ENCODE results near the gene SORL1. TPM values are rescaled to one million over a fixed set of nuclear protein-coding genes. Genes with fewer than 3 reads are reported as not detected.
"Not testable (repeated sequence)": the region's sequence is repeated elsewhere in the genome, so short reads cannot be mapped to it uniquely, and the experiment has no call there.

SORL1 gene
- total and polyA plus RNA-seq, 2 donors from 2014 or later = 15.2 to 74.2 TPM

- FAIRE-seq (no peak), DNase-seq (peak in 2 of 5 donors; percentile 33 to 41)
- no peak overlapping the region for H3K4me3 ChIP-seq (ENCODE audit: low read length in 3 of 3)
- H3K9ac ChIP-seq (ENCODE audit: low read length in 3 of 3) = no peak overlapping the region
- H3K27ac ChIP-seq (ENCODE audit: low read depth in 2 of 2, low read length in 2 of 2) = no peak overlapping the region
- intact Hi-C loops (cut with DNase I) = no loop called here
- peaks cover 0 to 13% (median 6%) of the 10 kb centered on the region in 3 donors for H3K4me1 ChIP-seq (ENCODE audit: control insufficient read depth in 2 of 3, insufficient read depth in 2 of 3, low read depth in 1 of 3, low read length in 3 of 3)
- no peaks in the 10 kb centered on the region for H3K9me3 ChIP-seq (ENCODE audit: control insufficient read depth in 2 of 3, insufficient read depth in 1 of 3, low read length in 3 of 3)
- H3K36me3 ChIP-seq (ENCODE audit: control insufficient read depth in 2 of 3, insufficient read depth in 3 of 3, low read length in 3 of 3) = peaks cover 0 to 5% (median 3%) of the 10 kb centered on the region in 3 donors
- H3K27me3 ChIP-seq (ENCODE audit: control insufficient read depth, insufficient read depth, low read length) = no peaks in the 10 kb centered on the region
- TF ChIP-seq, protein P1, sequence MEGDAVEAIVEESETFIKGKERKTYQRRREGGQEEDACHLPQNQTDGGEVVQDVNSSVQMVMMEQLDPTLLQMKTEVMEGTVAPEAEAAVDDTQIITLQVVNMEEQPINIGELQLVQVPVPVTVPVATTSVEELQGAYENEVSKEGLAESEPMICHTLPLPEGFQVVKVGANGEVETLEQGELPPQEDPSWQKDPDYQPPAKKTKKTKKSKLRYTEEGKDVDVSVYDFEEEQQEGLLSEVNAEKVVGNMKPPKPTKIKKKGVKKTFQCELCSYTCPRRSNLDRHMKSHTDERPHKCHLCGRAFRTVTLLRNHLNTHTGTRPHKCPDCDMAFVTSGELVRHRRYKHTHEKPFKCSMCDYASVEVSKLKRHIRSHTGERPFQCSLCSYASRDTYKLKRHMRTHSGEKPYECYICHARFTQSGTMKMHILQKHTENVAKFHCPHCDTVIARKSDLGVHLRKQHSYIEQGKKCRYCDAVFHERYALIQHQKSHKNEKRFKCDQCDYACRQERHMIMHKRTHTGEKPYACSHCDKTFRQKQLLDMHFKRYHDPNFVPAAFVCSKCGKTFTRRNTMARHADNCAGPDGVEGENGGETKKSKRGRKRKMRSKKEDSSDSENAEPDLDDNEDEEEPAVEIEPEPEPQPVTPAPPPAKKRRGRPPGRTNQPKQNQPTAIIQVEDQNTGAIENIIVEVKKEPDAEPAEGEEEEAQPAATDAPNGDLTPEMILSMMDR (IDR thresholded peaks at IDR 0.05; ENCODE audit: borderline replicate concordance, extremely low read depth, insufficient read depth) = no peak
Measured at GRCh38 chr11:121479698-121480238, 27.7 kb downstream of the SORL1 start.

DNA sequence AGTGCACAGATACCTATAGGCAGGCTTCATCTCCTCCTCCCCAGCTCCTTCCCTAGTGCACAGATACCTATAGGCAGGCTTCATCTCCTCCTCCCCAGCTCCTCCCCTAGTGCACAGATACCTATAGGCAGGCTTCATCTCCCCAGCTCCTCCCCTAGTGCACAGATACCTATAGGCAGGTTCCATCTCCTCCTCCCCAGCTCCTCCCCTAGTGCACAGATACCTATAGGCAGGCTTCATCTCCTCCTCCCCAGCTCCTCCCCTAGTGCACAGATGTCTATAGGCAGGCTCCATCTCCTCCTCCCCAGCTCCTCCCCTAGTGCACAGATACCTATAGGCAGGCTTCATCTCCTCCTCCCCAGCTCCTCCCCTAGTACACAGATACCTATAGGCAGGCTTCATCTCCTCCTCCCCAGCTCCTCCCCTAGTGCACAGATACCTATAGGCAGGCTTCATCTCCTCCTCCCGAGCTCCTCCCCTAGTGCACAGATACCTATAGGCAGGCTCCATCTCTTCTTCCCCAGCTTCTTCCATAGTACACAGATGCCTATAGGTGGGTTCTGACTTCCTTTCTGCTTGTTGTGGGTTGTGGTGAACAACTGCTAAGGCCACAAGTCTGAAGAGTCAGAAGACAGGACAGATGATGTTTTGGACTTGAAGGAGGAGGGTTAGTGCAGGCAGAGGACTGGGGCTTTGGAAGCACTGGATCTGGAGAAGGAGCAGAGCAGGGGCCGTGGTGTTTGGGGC is 29.5 kb downstream of the SORL1 start:
- H3K4me3 ChIP-seq (ENCODE audit: low read length in 3 of 3); H3K36me3 ChIP-seq (ENCODE audit: control insufficient read depth in 2 of 3, insufficient read depth in 3 of 3, low read length in 3 of 3); intact Hi-C loops (cut with DNase I); H3K9ac ChIP-seq (ENCODE audit: low read length in 3 of 3); H3K27ac ChIP-seq (ENCODE audit: low read depth in 2 of 2, low read length in 2 of 2); H3K27me3 ChIP-seq (ENCODE audit: control insufficient read depth, insufficient read depth, low read length); FAIRE-seq; H3K9me3 ChIP-seq (ENCODE audit: control insufficient read depth in 2 of 3, insufficient read depth in 1 of 3, low read length in 3 of 3): not testable (repeated sequence)
- peaks cover 0 to 13% (median 6%) of the 10 kb centered on the region in 3 donors for H3K4me1 ChIP-seq (ENCODE audit: control insufficient read depth in 2 of 3, insufficient read depth in 2 of 3, low read depth in 1 of 3, low read length in 3 of 3)
- peak in 1 of 5 donors; percentile 12 for DNase-seq

GRCh38 chr11:121482231-121483129 is 30.4 kb downstream of the SORL1 start:
- Histone ChIP-seq H3K9ac (ENCODE audit: low read length in 3 of 3) (no peak overlapping the region), H3K27me3 (ENCODE audit: control insufficient read depth, insufficient read depth, low read length) (no peaks in the 10 kb centered on the region), H3K27ac (ENCODE audit: low read depth in 2 of 2, low read length in 2 of 2) (peak overlapping the region in 1 of 2 donors; percentile 28), H3K4me1 (ENCODE audit: control insufficient read depth in 2 of 3, insufficient read depth in 2 of 3, low read depth in 1 of 3, low read length in 3 of 3) (peaks cover 0 to 14% (median 6%) of the 10 kb centered on the region in 3 donors), H3K9me3 (ENCODE audit: control insufficient read depth in 2 of 3, insufficient read depth in 1 of 3, low read length in 3 of 3) (no peaks in the 10 kb centered on the region), H3K4me3 (ENCODE audit: low read length in 3 of 3) (no peak overlapping the region), H3K36me3 (ENCODE audit: control insufficient read depth in 2 of 3, insufficient read depth in 3 of 3, low read length in 3 of 3) (peaks cover 0 to 5% (median 3%) of the 10 kb centered on the region in 3 donors)
- no peak for FAIRE-seq
- no peak for DNase-seq
- TF ChIP-seq, protein P1 (IDR thresholded peaks at IDR 0.05; ENCODE audit: borderline replicate concordance, extremely low read depth, insufficient read depth) = no peak
- intact Hi-C loops (cut with DNase I) = no loop called here
